GM23248 (cell line): ENCODE measurements around the gene KIF12.

ENCODE experiments used
- EZH2 ChIP-seq: fragments of 200-600 bp; sonication (generic); IDR thresholded peaks from 2 replicates; pipeline ENCODE4 v1.6.1; 2018; ENCODE audit warnings: antibody characterized with exemption, mild to moderate bottlenecking; ENCODE audit not compliant: insufficient read depth, poor library complexity, severe bottlenecking
- EZH2phosphoT487 ChIP-seq: fragments of 200-600 bp; sonication (generic); IDR thresholded peaks from 2 replicates; pipeline ENCODE4 v1.6.1; 2018; ENCODE audit warnings: antibody characterized with exemption, moderate library complexity, mild to moderate bottlenecking, low read depth; ENCODE audit not compliant: insufficient read depth

DNA sequence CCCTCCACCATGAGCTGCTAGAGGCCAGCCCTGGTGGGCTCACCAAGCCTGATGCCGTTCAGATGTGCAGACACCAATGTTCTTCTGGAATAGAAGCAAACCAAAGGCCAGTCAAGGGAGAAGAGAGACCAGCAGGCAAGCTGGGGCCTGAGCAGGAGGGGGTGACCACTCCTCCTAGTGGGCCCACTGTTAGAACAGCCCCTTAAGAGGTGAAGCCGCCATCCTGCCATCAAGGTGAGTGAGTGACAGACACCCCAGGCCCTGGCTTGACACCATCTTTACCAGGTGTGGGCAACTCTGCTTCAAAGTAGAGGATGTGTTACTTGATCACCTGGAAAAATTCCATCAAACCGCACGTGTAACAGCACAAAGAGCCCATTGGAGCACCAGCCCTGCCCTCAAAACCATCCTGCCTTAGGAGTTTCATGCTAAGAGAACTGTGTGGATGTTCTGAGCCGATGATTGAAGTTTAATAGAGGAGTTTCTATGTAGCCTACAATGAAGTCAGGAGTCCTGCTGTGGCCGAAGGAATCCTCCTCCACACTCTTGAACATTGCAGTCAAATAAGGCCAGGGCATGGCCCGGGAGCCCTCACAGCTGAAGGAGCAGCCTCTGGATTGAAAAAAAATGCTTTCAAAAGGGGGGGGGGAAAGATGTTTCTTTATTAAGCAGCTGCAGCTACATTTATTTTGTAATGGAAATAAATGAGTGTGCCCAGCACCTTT is 41.8 kb downstream of the KIF12 start:
- TF ChIP-seq EZH2, result no peak
- TF ChIP-seq EZH2phosphoT487, result no peak
